ENCODE results near the gene RTN1. TPM values are rescaled to one million over a fixed set of nuclear protein-coding genes. Genes with fewer than 3 reads are reported as not detected.

Gene RTN1, protein sequence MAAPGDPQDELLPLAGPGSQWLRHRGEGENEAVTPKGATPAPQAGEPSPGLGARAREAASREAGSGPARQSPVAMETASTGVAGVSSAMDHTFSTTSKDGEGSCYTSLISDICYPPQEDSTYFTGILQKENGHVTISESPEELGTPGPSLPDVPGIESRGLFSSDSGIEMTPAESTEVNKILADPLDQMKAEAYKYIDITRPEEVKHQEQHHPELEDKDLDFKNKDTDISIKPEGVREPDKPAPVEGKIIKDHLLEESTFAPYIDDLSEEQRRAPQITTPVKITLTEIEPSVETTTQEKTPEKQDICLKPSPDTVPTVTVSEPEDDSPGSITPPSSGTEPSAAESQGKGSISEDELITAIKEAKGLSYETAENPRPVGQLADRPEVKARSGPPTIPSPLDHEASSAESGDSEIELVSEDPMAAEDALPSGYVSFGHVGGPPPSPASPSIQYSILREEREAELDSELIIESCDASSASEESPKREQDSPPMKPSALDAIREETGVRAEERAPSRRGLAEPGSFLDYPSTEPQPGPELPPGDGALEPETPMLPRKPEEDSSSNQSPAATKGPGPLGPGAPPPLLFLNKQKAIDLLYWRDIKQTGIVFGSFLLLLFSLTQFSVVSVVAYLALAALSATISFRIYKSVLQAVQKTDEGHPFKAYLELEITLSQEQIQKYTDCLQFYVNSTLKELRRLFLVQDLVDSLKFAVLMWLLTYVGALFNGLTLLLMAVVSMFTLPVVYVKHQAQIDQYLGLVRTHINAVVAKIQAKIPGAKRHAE
- 2.4 and 5.3 TPM in 2 replicates for total RNA-seq (2014; rRNA removed; shearing (Covaris generic))

DNA sequence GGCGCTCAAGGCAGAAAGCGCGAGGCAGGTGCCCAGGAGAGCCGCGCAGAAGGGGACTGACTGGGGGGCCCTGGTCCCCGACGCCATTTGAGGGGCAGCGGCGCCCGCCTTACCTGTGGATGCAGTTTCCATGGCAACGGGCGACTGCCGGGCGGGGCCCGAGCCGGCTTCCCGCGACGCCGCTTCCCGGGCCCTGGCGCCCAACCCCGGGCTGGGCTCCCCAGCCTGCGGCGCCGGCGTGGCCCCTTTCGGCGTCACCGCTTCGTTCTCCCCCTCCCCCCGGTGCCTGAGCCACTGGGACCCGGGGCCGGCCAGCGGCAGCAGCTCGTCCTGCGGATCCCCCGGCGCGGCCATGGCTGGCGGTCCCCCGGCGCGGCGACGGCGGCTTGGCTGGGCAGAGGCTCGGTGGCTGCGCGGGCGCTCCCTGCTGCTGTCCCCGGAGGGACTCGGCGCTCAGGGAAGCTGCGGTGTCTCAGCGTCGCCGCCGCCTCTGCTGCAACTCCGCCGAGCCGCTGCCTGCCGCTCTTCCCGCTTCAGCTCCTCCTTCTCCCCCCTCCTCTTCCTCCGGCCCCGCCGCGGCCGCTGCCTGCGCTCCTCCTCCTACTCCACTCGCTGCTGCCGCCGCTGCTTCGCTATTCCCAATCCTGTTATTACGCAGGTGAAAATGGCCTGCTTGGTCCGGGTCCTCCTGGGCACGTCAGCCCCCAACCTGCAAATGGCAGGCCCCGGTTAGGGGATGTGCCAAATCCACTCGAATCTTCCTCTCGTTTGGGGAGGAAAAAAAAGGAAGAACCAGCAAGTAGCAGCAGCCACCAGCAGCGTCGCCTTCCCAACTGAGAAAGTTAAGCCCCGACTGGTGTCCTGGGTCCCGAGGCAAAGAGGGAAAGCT is at the start of gene RTN1:
TSS of gene RTN1 (minus strand) at position 500 of the 889 bp plus-strand sequence. CDS start at position 354, 146 bp downstream.
- peak; percentile 77 for DNase-seq (ENCODE audit: low read depth)

DNA sequence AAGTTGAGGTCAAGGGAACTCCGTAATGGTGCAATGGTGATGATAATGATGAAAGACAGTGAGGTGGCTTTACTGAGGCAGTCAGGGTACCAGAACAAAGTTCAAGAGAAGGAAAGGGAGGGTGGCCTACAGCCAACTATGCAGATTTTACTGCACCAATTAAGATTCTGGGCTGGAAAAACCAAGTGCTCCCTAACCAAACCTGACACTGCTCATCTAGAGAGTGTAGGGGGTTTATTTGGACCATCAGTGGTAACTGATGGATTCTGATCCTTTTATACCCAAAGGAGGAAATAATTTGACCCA is 49.8 kb upstream of the RTN1 start:
- DNase-seq (ENCODE audit: low read depth): no peak

DNA sequence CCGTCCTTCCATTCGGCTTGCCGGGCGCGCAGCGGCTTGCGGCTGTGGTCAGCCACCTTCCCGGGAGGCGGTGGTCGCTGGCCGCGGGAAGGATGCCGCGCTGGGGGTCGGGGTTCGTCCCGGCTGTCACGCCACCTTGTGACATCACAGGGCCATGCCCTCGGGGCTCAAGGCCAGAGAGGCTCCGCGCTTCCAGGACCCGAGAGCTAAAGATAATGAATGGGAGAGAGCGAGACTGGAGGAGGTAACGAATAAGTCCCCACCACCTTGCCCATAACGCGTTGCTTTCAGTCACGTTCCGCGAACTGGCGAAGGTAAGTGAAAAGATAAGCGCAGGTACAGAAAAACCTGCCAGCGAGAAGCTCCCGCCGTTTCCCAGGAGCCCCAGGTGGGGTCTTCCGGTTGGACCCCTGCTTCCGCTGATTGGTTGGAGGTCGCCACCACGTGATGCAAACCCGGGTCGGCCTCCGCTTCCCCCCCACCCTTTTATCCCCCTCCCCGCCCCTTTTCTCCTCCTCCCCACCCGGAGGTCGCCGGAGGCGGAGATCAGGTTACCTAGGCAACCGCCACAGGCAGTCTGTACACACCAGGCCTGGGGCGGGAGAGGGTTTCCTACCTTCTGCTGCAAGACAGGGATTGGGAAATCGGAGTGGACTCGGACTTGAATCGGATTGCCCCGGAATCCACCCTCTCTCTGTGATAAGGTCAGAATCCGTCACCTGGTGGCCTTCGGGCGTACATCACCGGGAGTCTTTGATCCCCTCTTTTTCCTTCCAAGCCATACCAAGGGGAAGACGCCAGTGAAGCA is 49.2 kb upstream of the RTN1 start, which contains the start of gene LRRC9:
TSS of gene LRRC9 (plus strand) at position 575 of the 808 bp plus-strand sequence.
- DNase-seq (ENCODE audit: low read depth): peak; percentile 43

DNA sequence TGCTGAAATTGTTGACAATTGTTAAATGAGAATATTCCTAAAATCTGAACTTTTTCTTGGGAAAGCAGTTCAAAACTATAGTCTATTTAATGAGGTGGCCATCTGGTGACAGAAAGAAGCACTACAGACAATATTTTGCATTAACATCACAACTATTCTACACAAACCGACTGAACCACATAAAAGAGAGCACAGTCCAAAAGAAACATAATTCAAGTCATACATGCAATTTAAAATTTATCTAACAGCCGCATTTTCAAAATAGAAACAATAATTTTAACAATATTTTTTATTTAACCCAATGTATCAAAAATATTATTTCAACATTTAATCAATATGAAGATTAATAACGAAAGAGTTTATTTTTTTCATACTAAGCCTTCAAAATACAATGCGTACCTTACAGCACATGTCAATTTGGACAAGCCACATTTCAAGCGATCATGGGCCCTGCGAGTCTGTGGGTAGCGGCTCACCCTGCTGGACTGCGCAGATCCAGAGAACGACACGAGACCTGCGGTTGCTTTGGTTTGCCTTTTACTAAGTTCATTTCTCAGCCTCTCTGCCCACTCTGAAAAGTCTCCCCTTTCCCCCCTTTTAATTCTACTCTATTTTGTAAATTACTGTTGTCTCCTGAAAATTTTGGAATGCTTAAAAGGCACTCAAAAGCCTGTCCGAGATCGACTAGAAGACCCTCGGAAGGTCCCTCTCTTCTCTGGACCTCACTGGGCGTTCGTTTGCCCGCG is 48.4 kb upstream of the RTN1 start:
- peak; percentile 41 for DNase-seq (ENCODE audit: low read depth)

DNA sequence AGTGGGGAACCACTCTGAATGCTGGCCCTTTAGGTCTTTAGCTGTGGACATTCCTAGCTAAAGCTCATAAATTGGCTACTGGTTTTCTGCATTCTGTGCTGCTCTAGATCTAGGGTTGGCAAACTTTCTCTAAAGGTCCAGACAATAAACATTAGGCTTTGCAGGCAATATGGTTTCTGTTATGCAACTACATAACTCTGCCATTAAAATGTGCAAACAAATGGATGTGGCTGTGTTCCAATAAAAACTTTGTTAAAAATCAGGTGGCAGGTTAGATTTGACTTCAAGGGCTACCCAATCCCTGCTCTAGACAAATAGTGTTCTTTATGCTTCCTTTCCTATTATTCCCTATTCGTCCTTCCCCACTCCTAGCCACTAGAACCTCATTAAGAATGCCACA is 42.6 kb upstream of the RTN1 start:
- DNase-seq (ENCODE audit: low read depth): no peak

DNA sequence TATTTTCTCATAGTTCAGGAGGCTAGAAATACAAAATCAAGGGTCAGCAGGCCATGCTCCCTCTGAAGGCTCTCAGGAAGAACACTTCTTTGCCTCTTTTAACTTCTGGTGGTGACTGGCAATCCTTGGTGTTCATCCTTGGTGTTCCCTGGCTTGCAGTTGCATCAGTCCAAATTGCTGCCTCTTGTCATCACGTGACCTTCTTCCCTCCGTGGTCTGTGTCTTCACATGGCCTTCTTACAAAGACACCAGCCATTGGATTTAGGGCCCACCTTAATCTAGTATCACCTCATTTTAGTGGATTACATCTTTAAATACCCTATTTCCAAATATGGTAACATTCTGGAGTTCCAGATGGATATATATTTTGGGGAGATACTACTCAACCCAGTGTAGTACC is 41.9 kb upstream of the RTN1 start:
- no peak for DNase-seq (ENCODE audit: low read depth)

DNA sequence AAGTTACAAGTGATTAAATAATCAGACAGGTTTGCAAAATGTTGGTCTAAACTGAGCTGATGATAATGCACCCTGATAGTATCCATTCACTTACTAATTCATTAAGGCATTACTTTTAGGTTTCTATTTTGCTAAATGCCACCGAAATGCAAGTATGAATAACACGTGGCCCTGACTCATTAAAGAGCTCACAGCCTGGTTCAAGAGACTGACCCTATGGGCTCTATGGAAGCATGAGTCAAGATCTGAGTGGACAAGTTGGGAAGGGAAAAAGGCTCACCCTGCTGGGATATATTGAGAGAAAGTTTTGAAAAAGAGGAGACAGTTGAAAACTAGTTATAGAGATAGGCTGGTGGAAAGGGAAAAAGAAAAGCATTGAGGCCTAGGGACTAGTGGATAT is 34.6 kb upstream of the RTN1 start:
- peak; percentile 12 for DNase-seq (ENCODE audit: low read depth)

DNA sequence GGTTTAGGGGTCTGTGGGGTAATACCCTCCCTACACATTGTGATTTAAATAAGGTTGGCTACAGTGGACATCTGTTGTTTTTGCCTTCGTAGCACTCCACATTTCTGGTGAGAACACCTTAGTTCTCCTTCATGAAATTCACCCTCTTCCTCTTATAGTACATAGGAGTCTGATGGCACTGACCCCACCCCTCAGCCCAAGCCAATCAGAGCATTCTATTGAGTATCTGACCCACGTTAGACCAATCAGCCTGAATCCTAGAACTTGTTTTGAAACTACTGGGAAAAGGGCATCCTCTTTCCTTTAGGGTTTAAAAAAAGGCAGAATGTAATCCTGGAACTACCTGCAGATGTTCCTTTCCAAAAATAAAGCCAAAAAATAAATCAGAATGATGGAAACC is 33.6 kb upstream of the RTN1 start:
- DNase-seq (ENCODE audit: low read depth): no peak

DNA sequence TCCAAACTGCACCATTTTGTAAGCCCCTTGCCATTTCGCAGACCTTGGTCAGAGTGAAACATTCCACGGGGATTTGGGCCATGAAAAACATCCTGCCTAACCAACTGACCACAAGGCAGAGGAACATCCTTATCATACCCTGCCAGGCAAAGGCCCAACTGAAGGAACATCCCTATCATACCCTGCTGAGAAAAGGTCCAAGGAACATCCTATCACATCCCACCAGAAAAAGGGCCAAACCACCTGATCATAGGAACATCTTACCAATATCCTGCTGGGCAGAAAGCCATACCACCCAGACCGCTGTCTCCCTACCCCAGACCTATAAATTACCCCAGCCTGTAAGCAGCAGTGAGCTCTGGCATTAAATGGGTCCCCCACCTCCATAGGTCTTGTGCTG is 30.0 kb upstream of the RTN1 start:
- no peak for DNase-seq (ENCODE audit: low read depth)

DNA sequence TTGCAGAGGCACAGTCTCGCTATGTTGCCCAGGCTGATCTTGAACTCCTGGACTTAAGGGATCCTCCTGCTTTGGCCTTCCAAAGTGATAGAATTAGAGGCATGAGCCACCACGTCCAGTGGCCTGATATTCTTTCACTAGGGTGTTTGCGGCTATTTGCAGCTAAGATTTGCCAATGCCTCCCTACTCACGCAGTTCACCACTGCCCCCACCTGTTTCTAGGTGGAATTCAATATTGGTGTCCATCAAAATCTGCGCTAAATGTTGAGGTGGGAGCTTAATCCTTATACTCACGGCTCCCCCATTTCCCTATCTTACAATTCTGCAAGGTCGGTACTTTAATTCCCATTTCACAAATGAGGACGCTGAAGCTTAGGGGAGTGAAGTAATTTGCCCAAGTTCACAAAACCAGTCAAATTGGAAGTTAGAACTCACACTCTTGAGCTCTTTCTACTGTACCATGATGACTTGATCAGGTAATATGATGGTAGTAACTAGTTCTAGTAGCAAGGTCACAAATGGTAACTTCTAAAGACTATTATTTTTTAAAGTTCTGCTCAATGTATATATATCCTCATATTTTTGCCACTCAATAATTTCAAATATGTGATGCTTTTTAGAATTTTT is 27.3 kb upstream of the RTN1 start:
- peak; percentile 34 for DNase-seq (ENCODE audit: low read depth)

DNA sequence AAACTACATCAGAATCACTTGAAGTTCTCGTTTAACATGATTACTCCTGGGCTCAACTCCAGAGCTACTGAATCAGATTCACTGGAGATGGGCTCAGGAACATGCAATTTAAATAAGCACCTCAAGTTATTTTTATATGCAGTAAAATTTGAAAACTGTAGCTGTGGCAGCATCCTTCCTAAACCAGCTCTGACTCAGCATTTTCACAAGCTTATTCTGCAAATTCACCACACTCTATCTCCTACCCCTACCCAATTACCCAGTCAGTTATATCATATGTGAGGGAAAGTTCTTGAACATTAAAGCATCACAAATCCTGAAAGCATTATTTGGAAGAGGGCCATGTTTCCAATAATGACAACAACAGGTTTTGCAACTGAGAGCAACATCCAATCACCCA is 25.1 kb upstream of the RTN1 start:
- no peak for DNase-seq (ENCODE audit: low read depth)

DNA sequence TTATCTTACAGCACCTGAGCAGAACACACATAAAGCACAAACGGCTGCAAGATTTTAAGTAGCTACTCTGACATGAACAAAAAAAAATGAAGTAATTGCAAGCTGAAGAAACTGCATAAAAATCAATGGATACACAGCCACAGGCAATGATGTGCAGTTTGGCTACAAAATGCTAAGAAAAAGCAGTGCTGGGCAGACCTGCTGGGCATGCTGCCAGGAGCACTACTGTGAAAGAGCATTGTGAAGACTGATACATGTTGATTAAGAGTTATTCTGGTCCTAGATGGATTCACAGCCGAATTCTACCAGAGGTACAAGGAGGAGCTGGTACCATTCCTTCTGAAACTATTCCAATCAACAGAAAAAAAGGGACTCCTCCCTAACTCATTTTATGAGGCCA is 20.1 kb upstream of the RTN1 start:
- DNase-seq (ENCODE audit: low read depth): no peak

DNA sequence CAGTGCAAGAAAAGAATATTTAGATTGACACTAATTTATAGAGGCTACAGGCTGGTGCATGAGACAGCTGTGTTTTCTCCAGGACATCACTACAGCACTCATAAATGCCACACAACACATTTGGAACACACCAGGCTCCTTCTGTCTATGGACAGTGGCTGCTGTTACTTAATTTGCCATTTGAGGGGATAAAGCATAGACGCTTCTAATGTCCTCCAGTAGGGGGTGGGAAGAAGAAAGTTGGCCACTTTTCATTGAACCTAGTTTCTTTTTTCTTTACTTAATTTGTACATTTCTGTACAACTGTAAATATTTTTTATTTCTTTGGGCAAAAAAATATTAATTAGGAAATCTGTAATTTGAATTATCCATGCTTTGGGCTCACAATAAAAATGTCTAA is 12.4 kb upstream of the RTN1 start:
- no peak for DNase-seq (ENCODE audit: low read depth)

DNA sequence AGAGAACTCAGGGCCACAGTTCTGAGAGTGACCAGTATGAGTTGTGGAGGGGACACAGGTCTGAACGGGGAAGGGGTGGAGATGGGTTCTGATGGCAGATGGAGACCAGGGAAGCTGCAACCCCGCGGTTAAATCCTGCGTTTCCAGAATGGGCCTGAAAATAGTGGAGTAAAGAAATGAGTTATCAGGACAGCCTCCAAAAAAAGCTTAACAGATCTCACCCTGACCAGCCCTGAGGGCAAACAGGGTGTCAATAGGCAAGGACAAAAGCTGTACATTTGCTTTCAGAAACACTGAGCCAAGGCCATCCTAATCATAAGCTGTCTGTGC is 555 bp upstream of the RTN1 start:
- DNase-seq (ENCODE audit: low read depth): no peak

DNA sequence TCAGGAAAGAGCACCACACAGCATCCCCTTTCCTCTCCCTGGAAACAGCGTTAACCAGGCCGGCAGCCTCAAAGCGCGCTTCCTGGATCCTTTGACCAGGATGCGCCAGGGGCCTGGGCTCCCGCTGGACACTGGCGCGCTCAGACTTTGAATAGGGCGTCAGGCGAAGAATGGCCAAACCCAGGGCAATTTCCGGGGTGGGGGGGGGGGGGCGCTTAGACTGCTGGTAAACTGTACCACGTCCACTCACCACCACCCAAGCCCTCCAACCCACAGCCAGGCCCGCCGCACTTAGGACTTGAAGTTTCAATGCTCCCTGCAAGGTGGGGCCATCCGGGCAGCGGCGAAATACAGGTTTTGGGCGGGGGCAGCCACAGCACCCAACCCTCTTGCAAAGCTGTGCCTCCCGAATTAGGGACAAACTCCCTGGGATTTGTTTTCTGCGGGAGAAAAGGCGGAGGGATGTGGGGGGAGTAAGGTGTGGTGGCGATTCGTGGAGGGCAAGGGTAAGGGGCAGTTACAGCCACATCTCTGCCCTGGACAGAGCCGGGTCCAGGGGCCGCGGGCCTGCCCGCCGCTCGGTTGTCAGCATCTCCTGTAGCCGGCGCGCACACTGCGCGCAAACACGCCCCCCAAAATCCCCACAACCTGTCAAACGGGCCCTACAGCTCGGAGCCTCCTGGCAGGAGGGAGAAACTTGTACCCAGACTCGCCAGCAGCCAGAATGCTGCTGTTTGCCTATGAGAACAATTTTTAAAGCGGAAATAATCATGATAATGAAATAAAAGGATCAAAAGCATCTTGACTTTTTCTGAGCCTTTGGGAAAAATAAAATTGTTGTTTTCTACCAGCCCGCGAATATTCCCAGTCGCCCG is 958 bp downstream of the RTN1 start:
- DNase-seq (ENCODE audit: low read depth): no peak

DNA sequence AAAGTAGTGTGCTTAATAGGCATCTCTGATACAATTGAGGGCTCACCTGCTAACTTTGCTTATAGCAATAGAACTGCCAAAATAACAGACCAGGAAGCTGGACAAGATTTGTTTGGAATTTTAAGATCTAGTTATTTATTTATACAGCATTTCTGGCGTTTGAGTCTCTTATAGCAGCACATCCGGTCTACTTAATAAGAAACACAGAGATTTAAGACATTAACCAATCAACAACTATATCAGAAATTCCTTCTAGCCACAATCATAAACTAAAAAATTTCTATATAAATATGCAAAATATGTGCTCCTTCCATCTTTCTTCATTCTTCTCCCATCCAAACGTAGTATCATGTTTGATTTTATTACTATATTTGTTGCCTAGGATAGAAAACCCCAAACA is 2.6 kb downstream of the RTN1 start:
- DNase-seq (ENCODE audit: low read depth): no peak

DNA sequence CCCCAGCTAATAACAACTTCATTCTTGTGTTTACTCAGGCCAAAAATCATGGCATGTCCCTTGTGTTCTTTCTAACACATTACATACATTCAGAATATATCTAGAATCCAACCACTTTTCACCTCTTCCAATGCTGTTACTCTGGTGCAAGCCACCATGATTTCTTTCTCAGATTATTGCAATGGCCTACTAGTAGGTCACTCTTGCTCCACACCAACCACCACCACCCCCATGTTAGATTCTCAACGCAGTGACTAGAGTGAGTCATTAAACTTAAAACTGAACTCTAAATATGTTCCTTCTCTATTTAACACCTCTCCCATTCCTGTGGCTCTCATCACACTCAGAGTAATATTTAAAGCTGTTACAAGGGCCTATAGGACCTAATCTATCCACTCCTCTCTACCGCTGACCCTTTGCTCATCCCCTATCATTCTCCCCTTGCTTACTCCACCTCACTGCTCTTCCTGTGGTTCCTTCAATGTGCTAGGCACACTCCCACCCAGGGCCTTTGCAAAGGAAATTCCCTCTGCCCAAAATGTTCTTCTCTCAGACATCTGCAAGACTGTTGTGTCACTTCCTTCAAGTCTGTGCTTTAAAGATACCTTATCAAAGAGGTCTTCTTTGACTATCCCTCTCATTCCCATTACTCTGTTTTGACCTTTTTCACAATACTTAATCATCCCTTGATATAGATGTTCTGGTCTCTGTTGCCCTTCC is 6.6 kb downstream of the RTN1 start:
- DNase-seq (ENCODE audit: low read depth): no peak

DNA sequence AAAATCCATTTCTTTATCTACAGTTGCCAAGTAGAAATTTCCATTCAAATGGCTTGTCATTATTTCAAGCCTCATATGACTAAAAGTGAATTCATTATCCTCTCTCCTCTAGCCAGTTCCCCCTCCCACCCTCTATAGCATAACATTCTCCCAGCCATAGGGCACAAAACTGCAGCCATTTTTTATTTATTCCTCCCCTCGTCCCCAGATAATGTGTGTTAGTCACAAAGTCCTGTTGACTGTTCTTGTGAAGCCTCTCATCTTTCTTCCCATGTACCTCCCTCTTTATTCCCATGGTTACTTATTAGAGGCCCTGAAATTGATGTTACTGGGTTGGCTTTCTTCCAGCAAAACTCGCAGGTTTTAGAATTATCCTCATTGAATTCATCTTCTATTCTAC is 13.2 kb downstream of the RTN1 start:
- DNase-seq (ENCODE audit: low read depth): no peak

DNA sequence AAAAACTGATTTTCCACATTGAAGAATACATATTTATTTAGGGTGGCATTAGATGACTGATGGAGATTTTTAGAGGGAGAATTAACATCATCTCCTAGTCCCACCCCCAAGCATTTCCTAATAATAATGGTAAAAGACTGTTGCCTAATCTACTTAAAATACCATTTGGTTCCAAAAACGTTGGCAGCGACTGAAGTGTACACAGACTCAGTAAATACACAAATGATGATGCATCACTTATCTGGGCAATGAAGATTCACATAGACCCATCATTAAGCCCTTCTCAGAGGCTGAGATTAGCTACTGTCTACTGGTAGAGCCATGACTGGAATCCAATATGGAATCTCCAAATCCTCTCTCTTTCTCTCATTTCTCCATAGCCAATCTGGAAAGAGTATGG is 18.2 kb downstream of the RTN1 start:
- no peak for DNase-seq (ENCODE audit: low read depth)
